HG03095 (cell line): ENCODE data around the gene IQCM.
"Not testable (repeated sequence)": the region's sequence is repeated elsewhere in the genome, so short reads cannot be mapped to it uniquely, and the experiment has no call there.

Source experiments
- ATAC-seq: cut with Tn5 transposase; IDR thresholded peaks from one replicate; pipeline ENCODE4 v1.9.1; 2021; ENCODE audit warnings: moderate library complexity; ENCODE audit not compliant: unreplicated experiment

IQCM gene

DNA sequence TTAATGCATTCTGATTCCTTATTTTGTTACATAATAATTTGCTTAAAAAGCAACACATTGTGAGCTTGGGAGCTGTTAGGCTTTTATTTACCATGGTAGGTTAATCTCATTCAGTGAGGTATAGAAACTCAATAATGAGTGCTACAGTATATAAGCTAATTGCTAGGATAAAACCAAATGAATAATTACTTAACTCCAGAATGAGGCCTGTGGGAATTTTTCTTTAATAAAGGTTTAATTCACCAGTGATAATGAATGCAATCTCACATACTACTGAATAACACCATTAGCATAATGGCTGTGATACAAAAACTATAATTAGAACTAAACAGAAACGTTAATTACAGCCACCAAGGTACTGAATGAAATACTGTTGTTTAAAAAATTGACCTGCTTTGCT, 326.3 kb downstream of the IQCM start:
- no peak for ATAC-seq

DNA sequence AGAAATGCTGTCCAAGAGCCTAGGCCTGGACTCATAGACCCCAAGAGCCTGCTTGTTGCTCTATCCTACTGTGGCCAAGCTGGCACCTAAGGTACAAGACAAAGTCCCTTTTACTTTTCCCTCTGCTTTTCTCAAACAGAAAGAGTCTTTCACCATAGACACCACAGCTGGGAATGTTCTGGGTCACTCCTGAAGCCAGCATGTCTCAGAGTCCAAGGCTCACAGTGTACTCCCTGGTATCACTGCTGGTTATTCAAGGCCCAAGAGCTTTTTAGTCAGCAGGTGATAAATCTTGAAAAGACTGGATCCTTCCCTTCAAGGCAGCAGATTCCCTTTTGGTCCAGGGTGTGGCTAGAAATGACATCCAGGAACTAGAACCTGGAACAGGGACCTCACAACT, 328.8 kb downstream of the IQCM start:
- no peak for ATAC-seq

DNA sequence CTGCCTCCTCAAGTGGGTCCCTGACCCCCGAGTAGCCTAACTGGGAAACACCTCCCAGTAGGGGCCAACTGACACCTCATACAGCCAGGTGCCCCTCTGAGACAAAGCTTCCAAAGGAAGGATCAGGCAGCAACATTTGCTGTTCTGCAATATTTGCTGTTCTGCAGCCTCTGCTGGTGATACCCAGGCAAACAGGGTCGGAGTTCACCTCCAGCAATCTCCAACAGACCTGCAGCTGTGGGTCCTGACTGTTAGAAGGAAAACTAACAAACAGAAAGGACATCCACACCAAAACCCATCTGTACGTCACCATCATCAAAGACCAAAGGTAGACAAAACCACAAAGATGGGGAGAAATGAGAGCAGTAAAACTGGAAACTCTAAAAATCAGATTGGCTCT, 347.0 kb downstream of the IQCM start:
- not testable (repeated sequence) for ATAC-seq

DNA sequence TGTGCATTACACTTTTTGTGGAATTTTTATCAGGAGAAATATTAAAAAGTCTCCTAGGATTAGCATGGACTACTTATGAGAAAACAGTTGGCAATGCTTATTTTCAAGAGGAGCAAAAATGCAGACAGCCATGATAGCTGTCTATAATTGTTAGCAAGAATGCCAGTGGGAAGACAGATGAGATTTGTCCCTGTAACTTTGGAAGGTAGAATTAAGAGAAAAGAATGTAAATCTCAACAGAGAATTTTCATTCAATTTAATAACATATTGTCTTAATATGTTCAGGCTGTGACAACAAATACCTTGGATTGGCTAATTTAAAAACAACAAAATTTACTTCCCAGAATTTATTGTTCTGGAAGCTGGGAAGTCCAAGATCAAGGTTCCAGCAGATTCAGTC, 349.2 kb downstream of the IQCM start:
- ATAC-seq: no peak

DNA sequence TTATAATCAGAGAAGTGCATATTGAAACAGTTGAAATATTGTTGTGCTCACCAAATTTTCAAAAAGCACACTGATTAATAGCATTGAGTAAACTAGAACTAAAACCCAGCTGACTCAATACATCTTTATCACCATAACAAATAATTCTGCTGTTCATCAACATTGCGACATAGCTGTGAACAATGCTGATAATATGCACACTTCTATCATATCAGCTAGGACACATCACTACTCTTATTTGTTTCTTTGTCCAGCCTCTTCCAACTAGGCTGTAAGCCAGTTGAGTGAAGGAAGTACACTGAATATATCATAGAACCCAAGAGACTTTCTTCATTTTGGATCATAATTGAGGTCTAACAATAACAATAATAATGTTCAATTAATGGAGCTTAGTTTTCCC, 349.7 kb downstream of the IQCM start:
- no peak for ATAC-seq

DNA sequence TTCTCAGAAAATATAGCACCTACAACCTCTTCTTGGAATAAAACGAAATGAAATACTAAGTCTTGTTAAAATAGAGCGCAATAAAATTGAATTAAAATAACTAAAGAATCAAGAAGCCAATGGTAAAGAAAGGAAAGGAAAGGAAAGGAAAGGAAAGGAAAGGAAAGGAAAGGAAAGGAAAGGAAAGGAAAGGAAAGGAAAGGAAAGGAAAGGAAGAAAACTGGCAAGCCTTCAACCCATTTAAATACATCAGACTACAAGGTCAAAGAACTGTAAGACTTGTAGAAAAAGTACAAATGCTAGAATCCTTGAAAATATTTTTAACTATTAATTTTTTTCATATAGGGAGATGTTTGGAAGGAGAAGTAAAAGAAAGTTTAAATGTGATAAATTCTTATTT, 372.1 kb downstream of the IQCM start:
- no peak for ATAC-seq

DNA sequence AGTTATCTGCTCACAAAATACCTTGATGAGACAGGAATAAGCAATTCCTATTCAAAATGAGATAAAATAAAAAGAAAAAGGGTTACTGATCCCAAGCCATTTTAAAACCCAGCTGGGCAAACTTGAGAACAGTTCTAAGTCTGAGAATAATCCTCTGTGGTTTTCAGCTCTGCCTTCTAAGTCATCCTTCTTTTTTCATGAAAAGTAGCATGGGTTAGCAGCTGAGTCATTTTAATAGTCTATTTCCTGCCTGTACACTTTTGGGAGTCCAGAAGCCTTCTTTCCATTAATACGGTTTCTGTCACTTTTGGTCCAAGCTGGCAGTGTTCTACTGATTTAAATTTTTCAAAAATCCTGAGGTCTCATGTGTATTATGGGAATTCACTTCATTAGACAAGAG, 374.3 kb downstream of the IQCM start:
- no peak for ATAC-seq

DNA sequence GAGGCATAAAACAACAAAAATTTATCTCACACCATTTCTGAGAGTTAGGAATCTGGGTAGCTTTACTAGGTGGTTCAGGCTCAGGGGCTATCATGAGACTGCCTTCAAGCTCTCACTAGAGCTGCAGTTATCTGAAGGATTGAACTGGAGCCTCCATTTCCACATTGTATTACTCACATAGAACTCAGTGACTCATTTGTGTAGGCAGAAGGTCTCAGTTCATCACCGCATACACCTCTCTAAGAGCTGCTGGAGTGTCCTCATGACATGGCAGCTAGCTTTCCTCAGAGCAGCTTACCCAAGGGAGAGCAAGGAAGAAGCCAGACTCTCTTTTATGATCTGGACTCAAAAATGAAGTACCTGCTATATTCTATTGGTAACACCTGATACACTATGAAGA, 389.2 kb downstream of the IQCM start:
- no peak for ATAC-seq

DNA sequence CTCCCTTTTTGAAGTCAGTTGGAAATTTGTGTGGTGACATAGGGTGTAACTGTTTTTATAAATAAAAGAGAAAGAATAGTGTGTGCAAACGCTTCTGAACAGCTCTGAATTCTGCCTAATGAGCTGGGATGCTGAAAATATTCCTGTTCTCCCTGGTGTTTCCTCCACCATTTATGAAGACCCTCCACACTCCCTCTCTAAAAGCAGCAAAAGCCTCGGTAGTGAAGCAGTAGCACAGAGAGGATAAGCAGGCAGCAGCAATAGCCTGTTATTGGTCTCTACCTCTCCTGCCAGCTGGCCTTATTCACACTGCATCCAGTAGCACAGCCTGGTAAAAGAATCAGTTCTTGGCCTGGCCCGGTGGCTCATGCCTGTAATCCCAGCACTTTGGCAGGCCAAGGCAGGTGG, 406.1 kb downstream of the IQCM start:
- ATAC-seq: no peak

DNA sequence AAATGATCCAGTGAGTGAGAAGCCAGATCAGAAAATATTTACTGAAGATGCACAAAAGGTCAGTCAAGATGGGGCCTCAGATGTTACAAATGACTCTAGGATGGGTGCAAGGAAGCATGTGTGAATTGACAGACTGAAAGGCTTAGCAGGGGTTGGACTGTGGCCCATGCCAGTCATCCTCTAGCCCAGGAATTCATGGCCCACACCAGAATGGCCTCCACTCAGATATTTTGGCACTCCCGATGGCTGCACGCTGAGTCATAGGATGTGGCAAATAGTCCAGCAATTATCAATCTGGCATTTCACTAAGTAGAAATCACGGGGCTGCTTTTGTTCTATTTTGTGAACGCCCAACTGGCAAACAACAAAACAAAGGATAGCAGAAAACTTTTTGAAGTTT, 406.5 kb downstream of the IQCM start:
- no peak for ATAC-seq

DNA sequence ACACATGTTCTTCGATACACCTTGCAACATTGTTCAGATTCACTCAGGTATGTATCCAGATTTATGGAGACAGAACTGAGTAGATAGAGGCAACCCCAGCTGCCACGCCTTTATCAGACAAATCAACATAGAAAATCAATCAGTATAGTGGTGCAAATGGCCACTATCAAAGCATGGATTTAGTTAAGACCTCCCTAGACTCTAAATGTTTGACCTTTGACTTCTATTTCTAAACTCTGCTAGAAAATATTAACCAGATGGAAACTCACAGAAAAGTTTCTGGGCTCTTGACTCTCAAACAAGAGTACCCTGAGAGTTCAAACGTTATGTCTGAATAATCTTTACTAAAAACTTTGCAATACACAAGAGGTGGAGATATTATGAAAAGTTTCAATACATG, 411.5 kb downstream of the IQCM start:
- no peak for ATAC-seq

DNA sequence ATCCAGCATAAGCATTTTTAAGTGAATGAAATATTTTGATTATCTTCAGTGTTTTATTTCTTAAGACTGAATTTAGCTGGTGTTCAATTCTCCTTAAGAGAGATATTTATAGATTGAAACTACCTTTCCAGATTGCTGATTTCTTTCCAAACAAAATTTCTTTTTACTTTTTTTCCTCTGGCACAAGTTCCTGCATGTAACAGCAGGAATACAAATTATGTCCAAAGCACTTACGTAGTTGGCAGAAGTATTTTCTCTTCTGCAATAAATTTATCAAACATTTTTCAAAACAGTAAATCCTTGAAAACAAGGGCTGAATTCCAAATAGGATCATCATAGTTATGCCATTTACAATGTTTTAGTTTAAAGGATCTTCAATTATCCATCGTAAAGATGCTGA, 412.6 kb downstream of the IQCM start:
- no peak for ATAC-seq

DNA sequence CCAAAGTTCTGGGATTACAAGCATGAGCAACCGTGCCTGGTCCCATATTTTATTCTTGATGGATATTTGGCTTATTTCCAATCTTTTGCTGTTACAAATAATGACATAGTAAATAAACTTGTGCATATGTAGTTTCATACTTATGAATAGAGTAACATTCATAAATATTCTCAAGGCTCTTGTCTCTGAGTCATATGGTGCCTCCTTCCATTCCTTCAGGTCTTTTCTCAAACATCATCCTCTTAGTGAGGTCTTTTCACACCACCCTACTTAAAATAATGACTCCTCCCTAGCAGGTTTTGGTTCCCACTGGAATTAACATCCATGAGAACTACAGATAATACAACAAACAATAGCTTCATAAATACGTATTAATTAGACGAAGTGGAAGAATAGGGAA, 416.6 kb downstream of the IQCM start:
- no peak for ATAC-seq

DNA sequence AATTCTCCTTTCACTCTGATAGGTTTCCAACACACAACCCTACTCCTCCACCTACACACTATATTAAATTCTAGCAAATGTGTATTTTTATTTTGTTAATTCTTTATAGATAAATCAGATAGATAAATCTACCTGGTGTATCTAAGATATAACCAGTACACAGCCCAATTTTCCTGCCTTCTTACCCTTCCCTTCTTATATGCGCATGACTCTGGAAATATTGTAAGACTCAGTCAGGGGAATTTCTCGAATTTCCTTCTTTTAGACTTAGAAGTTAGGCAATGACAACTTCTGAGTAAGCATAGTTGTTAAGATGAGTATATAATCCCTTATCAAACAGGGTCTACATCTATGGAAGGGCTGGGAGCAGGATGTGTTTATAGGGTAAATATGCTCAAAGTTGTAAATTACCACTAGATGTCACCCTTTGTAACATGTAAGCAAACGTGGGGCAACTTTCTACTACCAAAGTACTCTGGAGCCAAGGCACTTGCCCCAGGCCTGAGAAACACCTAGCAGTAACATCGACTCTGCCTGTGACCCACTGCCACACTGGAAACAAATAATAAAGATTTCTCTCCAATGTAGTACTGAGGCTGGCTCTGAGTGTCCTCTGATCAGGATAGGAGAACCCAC, 444.7 kb downstream of the IQCM start:
- ATAC-seq: no peak

DNA sequence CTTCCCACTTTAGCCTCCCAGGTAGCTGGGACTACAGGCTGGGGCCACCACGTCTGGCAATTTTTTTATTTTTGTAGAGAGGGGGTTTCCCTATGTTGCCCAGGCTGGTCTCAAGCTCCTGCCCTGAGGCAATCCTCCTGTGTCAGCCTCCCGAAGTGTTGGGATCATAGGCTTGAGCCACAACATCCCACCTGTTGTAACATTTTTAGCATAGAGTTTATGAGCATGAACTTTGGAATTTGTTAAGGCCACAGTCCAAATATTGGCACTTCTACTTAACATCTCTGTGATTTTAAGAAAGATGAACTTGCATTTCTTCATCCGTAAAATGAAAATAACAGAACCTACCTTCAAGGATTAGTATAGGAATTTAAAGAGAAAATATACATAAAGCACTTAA, 445.6 kb downstream of the IQCM start:
- no peak for ATAC-seq

DNA sequence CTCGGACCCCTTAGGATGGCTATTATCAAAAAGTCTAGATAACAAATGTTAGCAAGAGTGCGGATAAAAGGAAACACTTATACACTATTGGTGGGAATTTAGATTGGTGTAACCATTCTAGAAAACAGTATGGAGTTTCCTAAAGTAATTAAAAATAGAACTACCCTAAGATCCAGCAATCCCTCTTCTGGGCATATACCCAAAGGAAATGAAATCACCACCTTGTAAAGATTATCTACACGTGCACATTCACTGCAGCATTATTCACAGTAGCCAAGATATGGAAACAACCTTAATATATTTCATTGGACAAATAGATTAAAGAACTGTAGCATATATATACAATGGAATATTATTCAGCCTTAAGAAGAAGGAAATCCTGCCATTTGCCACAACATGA, 462.4 kb downstream of the IQCM start:
- no peak for ATAC-seq

DNA sequence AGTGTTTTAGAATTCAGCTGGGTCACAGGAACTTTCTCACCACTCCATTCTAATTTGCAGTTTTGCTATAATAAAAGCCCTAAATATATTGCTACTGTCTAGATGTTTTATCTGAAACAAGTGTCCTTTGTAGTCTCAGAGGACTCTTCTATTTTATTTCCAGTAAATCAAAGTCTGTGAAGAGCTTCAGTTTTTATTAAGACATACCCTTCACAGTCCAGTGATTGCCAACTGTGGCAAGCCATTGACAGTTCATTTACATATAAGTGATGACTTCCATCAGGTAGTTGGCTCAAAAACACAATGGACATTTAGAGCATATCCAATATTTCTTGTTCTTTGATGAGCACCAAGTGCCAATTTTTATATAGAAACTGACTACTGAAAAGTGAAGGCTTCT, 466.1 kb downstream of the IQCM start:
- no peak for ATAC-seq

DNA sequence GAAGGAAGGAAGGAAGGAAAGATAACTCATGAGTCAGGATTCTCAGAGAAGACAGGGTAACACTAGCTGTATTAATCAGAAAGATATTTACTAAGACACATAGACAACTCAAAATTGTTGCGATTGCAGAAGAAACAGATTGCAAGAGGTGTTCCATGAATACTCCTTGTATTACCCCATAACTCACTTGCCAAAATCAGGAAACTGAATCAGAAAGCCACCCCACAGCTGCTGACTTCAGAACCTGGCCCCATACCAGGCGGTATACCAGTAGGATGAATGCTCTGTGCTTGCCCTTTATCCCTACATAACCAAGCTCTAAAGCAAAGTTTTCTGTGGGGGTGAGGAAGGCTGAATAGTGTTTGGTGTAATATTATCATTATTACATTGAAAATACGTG, 468.5 kb downstream of the IQCM start:
- no peak for ATAC-seq

DNA sequence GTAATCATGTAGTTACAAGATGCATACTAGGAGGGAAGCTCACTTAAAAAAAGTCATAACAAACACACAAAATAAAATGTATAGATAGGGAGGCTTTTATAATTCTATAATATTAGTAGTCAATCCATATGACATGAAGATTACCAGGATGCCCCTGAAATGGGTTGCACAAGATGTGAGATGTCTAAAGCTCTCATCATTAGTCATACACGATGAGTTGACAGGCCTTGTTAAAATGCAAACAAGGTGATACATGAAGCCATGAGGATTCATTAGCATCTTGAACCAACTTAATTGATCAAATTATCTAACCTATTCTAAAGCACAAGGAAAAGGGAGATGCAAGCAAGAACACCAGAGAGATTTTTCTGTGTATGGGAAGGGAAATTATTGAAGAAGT, 470.2 kb downstream of the IQCM start:
- ATAC-seq: no peak

DNA sequence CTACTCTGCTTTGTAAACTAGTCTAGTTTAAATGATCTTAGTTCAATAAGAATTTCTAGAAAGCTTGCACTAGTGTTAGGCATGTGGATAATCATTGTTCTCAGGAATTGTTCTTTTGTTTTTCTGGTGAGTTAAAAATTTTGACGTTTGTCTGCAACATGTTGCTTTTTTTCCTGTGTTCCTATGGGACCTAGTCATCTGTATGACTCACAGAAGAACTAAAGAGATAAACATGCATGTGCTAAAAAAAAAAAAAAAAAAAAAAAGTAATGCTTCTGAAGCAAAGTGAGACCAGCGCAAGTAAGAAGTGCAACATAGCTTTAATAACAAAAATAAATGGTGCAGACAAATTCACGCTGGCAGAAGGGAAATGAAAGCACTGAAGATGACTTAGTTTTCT, 471.2 kb downstream of the IQCM start:
- no peak for ATAC-seq

DNA sequence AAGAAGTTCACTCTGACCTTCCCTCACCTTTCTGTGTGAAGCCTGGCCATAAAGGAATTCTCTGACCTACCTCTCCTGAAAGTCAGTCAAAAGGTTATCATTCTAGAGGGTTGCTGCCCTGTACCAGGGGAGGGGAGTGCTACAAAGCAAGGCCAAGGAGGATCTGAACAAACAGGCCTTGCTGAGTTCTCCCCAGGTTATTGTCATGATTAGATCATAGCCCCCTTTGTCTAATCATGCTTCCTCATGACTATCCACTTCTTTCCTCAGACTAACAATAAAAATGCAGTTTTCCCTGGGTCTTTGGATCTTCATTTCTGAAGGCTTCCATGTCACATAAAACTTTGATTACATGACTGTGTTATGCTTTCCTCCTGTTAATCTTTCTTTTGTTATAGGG, 472.0 kb downstream of the IQCM start:
- ATAC-seq: no peak

DNA sequence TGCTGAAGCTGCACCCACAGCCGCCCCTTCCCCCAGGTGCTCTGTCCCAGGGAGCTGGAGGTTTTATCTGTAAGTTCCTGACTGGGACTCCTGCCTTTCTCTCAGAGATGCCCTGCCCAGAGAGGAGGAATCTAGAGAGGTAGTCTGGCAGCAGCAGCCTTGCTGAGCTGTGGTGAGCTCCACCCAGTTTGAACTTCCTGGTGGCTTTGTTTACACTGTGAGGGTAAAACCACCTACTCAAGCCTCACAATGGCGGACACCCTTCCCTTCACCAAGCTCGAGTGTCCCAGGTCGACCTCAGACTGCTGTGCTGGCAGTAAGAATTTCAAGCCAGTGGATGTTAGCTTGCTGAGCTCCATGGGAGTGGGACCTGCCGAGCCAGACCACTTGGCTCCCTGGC, 474.5 kb downstream of the IQCM start:
- not testable (repeated sequence) for ATAC-seq

DNA sequence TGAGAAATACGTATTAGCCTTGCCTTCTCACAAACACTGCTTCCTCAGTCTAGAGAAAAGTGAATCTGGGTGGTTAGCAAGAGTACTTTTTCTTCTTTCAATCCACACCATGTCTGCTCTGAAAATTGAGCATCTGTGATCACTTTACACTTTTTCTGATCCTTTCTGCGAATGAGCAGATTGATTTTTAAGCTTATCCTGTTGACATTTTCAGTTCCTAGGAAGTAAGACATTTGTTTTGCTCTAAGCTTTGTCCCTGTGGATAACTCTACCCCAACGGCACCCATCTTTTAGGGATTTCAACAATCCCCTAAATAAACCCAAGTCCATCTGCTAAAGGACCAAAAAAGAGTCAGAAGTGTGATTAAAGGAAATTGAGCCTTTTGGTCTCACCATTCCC, 487.5 kb downstream of the IQCM start:
- ATAC-seq: no peak

DNA sequence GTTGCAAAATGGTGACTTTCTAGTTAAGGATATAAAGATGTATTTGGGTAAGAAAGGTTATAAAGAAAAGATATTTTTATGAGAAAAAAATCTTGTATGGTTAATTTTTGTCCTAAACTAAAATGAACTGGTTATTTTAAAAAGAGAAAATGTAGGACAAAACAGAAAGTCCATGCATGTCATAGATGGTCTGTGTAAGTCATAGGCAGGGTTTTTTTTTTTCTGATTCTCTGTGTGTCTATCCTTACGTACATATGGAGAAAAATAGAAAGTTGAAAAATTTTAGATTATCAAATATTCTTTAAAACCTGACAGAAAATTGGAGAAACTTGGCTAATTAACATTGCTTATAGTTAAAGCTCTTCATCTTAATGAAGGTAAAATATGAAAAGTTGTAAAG, 493.4 kb downstream of the IQCM start:
- ATAC-seq: no peak
